Cortex of kidney (tissue), 1 donor: ENCODE measurements around the gene NOS1AP.

Source experiments
- DNase-seq: peaks from one replicate; lab custom pipeline; 2025; lab: John Stamatoyannopoulos, UW

Gene NOS1AP

DNA sequence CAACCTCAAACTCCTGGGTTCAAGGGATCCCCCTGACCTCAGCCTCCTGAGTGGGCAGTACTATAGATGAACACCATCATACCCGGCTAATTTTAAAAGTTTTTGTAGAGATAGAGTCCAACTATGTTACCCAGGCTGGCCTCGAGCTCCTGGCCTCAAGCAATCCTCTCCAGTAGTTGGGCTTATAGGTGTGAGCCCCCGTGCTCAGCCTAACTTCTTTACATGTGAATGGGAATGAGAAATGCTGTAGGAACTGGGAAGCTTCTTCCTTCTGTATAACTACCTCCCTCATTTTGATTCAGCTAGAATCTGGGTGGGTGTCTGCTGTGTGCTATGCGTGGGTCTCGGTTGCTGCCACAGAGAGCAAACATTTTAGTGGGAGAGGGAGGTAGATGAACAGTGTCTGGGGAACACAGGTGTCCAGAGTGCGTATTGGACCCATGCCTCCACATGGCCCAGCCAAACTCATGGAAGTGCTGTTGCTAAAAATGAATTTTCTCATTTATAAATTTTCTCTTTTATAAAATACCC lies 150.6 kb downstream of the NOS1AP start:
- DNase-seq: no peak

DNA sequence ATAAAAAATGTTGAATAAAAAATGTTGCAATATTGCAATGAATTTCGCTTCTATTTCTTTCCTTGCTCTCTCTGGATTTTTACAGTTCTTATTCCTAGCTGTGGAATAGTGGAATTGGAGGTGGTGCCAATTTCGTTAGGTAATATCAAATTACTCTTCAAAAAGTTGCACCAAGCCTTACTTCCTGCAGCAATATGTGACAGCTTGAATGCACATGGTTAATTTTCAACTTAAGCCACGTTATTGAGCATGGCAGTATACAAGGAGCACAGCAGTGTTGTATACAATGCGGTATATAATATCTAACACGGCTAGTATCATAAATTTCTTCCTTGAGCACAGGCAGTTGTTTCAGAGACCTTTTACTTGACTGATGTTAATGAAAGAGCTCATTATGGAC lies 152.5 kb downstream of the NOS1AP start:
- DNase-seq: no peak

DNA sequence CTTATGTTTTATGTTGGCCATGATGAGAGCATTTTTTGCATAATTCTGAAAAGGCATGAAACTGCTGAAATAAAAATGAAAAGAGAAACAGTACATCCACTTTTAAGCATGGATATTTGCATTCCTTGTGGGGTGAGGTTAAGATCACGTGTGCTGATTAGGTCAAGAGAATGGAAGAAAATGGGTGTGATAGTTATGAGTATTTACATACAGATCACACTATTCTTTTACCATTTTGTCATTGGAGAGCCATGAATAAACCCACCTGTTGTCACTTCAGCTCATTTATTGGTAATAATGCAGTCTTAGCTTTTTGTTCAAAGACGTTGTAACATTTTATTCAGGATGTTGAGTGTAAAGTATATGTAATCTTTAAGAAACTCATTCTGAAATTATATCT lies 153.2 kb downstream of the NOS1AP start:
- DNase-seq: no peak

DNA sequence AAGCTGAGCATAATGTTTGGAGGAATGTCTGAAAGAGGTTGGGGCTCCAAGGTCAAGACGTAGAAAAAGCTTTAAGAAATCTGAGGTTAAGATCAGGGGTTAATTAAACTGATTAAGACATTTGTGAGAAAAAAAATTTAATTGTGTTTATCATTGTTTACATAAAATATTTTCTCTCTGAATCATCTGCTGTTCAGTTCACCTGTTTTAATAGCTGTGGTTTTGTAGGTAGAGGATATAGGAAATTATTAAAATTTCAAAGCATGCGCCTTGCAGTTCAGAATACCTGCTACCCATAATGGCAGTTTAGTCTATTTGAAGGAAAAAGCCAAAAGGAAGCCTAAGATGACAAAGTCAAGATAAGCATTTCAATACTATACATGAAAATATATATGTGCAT lies 154.0 kb downstream of the NOS1AP start:
- DNase-seq: no peak

DNA sequence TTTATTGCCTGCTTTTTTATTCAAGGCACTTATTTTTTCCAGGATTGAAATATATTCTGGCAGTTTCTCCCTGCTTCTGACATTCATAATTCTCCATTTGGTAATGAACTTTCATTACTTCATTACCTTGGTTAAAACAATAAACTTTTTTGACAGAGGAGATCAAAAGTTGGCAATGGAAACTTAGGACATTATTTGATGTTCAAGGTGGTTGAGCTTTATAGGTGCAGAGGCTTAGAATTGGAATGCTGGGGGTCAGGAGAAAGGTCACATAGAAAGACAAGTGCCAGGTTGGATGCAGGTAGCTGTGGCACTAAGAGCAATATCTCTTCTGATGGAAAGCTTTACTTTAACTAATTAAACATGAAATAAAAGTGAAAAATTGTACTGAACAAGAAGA lies 154.8 kb downstream of the NOS1AP start:
- DNase-seq: no peak

DNA sequence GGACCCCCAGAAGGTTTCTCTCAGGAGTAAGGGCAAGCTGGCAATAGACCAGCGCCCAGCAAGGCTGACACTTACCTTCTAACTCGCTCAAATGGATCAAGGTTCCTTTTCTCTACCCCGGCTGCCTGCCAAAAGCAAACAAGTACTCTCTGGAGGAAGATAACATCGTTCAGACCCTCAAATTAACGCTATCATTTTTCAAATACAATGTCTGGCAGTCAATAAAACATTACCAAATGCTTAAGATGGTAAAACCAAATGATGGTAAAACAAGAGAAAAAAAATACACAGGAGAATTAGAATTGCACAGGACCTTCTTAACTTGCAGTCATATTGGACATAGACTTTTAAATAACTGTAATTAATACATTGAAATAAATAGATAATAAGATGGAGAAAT lies 159.1 kb downstream of the NOS1AP start:
- no peak for DNase-seq

DNA sequence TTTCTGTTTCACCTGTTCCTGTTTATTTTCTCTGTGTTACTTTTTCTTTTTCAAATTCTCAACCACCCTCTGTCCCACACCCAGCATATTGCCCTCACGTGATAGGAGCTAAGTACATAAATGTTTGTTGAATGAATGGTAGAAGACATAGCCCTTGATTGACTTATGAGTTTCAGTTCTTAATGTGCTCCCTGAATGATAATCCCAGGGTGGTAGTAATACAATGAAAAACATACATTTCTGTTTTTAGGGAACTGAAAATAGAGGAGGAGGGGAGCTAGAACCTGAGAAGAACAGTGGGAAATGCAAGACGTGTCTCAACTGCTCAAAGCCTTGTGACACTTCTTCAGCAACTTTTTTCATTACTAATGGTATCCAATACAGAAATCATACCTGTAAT lies 160.1 kb downstream of the NOS1AP start:
- DNase-seq: no peak

DNA sequence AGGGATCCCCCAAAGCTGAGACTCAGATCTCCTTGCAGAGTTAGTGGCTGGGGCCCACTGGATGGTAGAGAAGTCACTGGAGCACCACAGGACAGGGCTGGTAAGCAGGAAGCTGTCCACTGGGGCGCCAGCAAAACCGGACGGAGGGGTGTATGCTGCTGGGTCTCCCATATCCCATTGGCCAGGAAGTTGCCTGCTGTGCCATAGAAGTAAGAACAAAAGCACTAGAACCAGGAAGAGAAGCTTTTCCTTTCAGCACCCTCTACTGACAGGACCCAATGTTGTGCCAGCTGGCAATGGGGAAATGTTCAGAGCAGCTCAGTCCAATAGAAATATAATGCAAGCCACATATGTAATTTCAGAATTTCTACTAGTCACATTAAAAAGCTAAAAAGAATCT lies 160.6 kb downstream of the NOS1AP start:
- no peak for DNase-seq

DNA sequence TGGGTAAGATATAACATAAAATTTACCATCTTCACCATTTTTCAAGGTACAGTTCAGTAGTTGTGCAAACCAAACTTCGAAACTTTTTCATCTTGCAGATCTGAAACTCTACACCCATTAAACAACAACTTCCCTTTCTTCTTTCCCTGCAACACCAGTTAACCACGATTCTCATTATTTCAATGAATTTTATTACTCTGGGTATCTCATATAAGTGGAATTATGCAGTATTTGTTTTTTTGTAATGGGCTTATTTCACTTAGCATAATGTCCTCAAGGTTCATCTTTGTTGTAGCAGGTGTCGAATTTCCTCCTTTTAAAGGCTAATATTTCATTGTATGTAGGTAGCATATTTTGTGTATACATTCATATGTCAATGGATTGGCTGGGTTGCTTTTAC lies 161.0 kb downstream of the NOS1AP start:
- no peak for DNase-seq

DNA sequence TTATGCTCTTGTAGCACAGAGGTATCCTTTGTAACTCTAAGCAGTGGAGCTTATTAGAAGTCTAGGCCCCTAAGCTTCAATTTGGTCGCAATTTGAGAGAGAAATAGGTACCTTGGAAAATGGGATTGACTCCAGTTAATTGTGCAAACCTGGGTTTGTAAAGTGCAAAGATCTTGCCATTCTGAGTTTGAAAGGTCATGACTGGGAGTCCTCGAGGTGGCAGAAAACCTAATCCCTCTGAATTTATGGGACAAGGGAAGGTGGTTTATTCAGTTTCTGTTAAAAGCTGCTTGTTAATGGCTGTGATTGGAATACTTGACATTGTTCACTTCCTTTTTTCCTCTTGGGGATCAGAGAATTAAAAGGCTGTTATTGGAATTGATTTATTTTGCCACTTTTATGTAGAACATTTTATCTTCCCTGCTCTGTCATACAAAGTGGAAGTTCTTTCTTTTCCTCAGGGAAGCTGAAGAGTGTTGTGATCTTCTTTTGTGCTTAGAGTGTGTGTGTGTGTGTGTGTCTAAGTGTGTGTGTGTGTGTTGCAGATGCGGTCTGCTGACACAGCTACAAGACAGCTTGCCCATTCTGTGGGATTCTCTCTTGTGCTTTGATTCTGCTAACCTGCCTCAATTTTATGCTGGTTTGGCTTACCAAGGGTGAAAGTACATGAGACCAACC lies 162.7 kb downstream of the NOS1AP start:
- DNase-seq: no peak

DNA sequence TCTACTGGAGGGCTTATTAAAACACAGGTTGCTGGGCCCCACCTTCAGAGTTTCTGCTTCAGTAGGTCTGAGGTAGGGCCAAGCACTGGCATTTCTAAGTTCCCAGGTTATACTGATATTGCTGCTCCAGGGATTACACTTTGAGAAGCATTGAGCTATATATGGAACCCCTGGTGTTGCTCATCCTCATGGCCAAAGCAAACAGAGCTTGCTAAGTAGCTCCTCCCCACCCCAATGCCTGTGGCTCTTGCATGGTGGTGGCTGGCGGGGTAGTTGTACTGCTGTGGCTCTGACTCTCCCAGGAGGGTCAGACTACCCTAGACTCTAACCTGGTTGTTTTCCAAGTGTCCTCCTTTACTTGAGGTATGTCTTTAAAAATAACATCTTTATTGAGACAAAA lies 163.6 kb downstream of the NOS1AP start:
- DNase-seq: no peak

DNA sequence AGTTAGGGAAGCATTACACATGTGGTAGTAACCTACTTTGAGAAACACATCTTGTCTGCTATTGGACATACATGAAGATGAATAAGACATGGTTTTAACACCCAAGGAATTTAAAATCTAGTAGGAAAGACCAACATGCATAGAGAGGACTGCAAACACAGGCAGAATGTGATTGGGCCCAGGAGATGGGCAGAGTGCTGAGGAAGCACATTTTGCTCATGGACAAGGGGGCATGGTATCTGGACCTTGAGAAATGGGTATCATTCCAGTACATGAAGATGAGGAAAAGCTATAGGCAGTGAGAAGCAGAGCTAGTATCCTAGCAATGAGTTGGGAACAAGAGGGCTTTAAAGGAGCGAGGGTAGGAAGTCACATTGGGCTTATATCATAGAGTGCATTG lies 164.4 kb downstream of the NOS1AP start:
- no peak for DNase-seq

DNA sequence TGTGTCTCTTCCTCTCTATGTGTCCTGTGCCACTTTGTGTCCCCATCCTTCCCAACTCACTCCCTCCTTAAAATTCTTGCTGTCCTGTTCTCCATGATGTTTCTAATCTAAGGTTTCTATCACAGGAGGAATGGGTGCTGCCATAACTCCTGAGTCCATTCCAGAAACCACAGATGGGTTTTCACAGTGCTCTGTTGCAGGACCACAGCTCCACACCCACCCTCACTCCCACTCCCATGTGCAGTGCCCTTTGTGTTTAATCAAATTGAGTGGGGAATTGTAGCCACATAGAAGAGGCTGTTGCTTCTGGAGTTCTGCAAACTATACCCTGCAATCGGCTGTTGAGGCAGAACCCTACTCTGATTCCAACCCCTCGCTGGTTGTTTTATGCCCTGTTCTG lies 165.1 kb downstream of the NOS1AP start:
- DNase-seq: no peak

DNA sequence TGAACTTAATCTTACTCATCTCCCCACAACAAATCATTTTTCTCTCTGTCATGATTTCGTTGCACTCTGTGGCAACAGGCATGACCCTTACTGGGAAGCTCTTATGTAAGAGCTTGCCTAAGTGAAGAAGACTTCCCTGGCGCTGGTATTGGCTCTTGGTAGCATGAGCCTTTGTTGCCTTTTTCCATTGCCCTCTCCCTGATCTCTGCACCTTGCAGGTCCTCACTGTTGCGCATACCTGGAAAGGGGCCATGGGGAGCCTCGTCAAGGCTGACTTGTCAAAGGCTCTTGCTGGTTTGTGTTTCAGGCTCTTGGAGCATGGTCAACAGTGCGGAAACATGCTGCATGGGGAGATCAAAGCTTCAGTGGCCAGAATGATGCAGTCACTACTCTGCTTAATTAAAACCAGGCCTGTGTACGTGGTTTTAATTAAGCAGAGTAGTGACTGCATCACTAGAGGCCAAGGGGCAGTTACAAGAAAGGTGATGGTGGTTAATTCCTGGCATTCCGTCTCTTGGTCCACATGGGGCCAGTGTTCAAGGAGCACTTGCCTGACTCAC lies 165.8 kb downstream of the NOS1AP start:
- DNase-seq: no peak

DNA sequence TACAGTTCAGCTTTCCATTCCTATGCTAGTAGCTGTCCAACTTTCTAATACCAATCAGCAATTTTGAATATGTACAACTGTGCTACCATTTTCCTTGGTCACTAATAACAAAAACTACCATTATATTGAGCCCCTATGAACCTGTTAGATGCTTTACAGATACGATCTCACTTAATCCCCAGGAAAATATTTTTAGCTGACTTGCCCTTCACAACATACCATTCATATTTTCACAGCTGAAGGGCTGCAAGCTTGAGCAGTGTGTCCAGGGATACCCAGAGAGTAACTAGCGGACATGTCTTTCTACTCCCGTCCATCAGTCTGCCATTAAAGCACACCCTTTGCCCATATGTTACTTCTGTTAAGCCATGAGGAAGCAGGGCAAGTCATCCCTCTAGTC lies 166.7 kb downstream of the NOS1AP start:
- no peak for DNase-seq

DNA sequence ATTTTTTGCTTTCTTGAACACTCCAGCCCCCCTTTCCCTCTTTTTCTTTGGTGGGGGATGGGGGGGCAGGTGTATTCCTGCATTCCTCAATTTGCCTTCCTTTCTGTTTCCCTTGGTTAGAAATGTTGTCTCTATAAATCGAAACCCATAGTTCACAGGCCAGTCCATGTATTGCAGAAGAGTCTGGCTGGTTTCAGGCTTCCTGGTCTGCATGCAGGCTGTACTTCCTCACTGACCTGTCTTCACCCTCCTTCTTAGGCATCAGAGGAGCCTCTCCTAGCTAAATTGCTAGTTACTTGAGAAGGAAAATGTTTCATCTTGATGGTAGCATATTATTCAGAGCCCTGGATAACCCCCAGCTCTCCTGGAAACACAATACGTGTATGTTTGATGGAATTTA lies 167.1 kb downstream of the NOS1AP start:
- no peak for DNase-seq

DNA sequence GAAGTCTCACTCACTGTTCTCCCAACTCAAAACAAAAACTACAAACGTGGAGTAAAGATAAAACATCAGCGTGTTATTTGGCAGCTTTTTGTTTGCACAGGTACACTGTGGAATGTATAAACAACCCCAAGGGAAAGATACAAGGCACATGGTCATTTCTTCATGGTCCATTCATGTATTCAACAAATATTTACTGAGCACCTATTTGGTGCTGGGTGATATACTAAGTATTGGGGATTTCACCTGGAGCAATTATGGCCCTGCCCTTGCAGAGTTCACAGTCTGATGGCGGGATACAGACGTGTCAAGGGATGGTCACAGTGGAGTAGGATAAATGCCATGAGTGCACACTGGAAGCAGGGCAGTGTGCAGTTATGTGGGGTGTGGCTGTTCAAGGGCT lies 171.1 kb downstream of the NOS1AP start:
- no peak for DNase-seq

DNA sequence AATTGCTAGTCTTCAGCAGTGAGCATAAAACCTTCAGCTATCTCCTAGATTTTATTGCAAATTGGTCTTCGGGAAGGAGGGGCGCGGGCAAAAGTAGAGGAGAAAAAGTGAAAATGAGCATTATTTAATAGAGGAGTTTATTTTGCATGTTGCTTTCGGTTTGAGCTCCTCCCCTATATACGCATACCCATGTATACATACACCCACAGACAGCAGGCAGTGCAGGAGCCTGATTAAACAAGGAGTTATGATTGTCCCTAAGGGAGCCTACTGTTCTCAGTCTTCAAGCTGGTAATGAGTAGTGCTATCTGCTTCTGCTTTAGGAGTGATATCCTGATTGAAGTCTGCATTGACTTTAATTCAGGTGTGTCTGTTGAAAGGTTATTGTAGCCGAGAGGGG lies 173.3 kb downstream of the NOS1AP start:
- DNase-seq: no peak

DNA sequence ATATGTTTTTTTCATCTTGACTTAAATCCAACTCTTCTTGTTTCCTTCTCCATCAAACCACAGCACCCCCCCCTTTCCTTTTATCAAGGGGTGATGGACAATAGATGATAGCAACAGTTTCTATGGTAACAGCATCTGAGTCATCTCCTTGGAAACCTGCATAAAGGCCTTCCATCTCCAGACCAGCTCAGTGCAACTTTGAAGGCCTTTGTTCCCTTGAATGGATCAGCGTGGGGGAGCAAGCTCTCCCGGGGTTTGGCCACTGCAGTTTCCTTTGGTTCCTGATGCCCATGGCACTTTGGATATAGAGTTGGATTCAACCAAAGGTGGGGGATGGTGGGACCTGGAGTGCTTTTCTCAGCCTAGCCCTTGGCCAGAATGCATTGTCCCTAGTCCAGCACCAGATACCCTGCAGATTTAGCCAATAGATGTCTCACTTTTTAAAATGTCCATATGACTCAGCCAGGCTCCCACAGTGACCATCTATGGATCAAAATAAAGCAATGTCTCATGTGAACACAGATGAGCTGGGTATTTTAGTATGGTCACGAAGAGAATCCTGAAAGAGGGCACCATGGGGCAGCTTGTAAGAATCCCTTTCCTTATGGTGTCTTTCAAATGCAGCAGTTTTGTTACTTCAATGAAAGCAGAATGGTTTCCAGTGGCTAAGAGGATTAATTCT lies 179.5 kb downstream of the NOS1AP start:
- no peak for DNase-seq

DNA sequence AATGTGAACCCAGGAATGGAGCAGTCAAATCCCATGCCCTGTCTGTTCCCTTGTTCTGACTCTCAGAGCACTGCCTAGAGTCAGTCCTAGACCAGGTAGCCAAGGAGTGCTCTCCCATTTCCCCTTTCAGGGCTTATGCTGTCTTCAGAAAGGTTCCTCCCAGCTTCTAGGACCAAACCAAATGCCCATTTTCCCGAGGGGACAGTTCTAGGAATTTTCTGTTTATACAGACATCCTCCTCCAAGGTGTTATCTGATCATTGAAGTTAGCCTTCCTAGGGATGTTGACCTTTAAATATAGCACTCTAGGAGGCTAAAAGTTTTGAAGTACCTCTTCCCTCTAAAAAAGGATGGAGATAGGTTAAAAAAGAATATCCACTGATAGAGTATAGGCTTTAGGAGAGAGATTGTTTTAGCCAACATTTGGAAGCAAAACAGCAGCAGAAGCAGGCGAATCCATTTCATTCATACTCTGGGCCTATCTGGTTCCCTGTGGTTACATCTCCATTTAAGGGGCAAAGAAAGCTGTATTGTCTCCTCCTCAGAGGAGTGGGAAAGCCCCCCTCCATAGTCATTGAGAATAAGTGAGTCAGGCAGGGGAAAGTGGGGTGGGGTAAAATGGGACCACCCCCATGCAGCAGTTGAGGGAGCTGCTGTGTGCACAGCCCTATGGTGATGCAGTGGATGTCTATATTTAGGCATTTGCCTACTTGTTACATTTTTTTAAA lies 180.7 kb downstream of the NOS1AP start:
- no peak for DNase-seq

DNA sequence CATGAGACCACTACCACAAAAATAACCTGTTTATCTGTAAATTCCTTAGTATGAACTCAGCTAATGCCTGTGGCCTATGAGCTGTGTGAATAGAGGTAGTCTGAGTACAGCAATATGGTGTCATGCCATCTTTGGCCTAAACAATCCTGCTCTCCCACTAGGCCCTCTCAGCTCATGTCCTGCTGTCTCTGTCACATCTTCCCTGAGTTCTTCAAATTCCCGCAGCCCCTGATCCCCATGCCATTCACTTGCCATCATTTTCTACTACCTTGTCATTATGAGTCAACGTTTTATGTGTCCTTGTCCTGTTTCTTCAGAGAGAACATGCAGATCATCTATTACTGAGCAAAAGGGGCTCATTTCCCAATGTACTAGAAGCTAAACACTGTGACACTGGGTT lies 181.6 kb downstream of the NOS1AP start:
- no peak for DNase-seq

DNA sequence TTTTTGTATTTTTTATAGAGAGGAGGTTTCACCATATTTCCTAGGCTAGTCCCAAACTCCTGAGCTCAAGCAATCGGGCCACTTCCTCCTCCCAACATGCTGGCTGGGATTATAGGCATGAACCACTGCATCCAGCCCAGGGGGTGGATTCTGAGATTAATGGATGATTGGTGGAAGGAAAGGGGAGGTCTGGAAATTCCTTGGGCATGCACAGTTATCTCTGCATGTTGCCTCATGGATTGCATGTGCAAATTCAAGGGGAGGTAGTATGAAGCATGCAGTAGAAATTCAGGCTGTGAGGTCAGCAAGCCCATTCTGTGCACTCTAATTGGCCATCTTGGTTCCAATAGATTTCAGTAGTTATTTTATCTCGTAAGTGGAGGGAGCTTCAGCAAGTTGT lies 182.7 kb downstream of the NOS1AP start:
- no peak for DNase-seq

DNA sequence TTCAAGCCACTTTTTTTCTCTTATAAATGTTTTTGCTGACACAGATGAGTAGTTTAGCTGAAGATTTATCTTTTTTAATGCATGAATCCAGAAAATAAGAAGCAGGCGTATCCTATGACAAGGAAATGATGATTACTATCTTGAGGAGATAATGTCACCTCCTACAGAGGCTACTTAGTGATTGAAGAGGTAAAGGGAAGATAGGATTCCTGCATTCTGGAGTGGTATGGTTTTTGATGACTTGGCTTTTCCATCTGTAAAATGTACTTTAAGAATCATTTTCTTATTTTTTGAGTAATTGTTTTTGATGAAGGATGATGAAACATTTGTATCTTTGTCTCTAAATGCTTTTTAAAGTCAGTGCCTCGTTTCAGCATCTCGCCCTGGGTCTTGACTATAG lies 184.3 kb downstream of the NOS1AP start:
- no peak for DNase-seq
